Loucy (cell line): ENCODE results near the gene SPRR1A.

Experiments used
- EZH2phosphoT487 ChIP-seq: fragments of 200-600 bp; IDR thresholded peaks from 2 replicates; pipeline ENCODE4 v1.6.1; 2018; ENCODE audit warnings: antibody characterized with exemption, mild to moderate bottlenecking, moderate library complexity, borderline replicate concordance
- TF ChIP-seq, protein P1 (sequence below): fragments of 200-600 bp; sonication (generic); conservative IDR thresholded peaks from 2 replicates; pipeline ENCODE4 v1.5.1; 2014; ENCODE audit warnings: mild to moderate bottlenecking, antibody characterized with exemption, low read length

GRCh38 chr1:152967201-152967600 lies 16.7 kb upstream of the SPRR1A start:
- TF ChIP-seq, protein P1, sequence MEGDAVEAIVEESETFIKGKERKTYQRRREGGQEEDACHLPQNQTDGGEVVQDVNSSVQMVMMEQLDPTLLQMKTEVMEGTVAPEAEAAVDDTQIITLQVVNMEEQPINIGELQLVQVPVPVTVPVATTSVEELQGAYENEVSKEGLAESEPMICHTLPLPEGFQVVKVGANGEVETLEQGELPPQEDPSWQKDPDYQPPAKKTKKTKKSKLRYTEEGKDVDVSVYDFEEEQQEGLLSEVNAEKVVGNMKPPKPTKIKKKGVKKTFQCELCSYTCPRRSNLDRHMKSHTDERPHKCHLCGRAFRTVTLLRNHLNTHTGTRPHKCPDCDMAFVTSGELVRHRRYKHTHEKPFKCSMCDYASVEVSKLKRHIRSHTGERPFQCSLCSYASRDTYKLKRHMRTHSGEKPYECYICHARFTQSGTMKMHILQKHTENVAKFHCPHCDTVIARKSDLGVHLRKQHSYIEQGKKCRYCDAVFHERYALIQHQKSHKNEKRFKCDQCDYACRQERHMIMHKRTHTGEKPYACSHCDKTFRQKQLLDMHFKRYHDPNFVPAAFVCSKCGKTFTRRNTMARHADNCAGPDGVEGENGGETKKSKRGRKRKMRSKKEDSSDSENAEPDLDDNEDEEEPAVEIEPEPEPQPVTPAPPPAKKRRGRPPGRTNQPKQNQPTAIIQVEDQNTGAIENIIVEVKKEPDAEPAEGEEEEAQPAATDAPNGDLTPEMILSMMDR = no peak
- no peak for TF ChIP-seq EZH2phosphoT487
